Thyroid gland (tissue), 4 donors: ENCODE results near the gene GPR45. TPM values are rescaled to one million over a fixed set of nuclear protein-coding genes. Genes with fewer than 3 reads are reported as not detected.

Experiments used
- DNase-seq, 2 donors: peaks; one replicate each; pipeline ENCODE4 v3.0.0-alpha.2; 2019
- H3K27ac ChIP-seq, 3 donors: fragments of 200-600 bp; sonication (generic); 1 replicate in 2 of 3; 2 replicates in 1 of 3; pipeline ENCODE4 v1.5.1; 2016 to 2019; ENCODE audit warnings: mild to moderate bottlenecking in 1 of 3, moderate library complexity in 1 of 3
- H3K27me3 ChIP-seq: fragments of 200-600 bp; sonication (generic); one replicate; pipeline ENCODE4 v1.5.1; 2019
- H3K36me3 ChIP-seq, 2 donors: fragments of 200-600 bp; sonication (generic); one replicate each; pipeline ENCODE4 v1.5.1; 2016 to 2019
- H3K4me1 ChIP-seq, 2 donors: fragments of 200-600 bp; sonication (generic); one replicate each; pipeline ENCODE4 v1.5.1; 2017 to 2019
- H3K4me3 ChIP-seq, 3 donors: fragments of 200-600 bp; sonication (generic); replicated peaks in 1 of 3; 1 replicate in 2 of 3; 2 replicates in 1 of 3; pipeline ENCODE4 v1.5.1; 2016; ENCODE audit warnings: mild to moderate bottlenecking in 1 of 3
- H3K9me3 ChIP-seq: fragments of 200-600 bp; sonication (generic); one replicate; pipeline ENCODE4 v1.5.1; 2017
- CTCF ChIP-seq, 6 experiments: fragments of 200-600 bp in 3 of 6; fragments of 450-650 bp in 3 of 6; sonication (generic) in 3 of 6; IDR thresholded peaks; one replicate each; pipeline ENCODE4 v1.5.1; 2016 to 2019; ENCODE audit warnings: antibody characterized with exemption in 6 of 6, mild to moderate bottlenecking in 2 of 6, inconsistent platforms in 1 of 6, moderate library complexity in 1 of 6
- POLR2A ChIP-seq, 2 donors: fragments of 450-650 bp; IDR thresholded peaks; one replicate each; pipeline ENCODE4 v1.6.1; 2017; ENCODE audit warnings: antibody characterized with exemption in 2 of 2, mild to moderate bottlenecking in 2 of 2, moderate library complexity in 1 of 2
- WGBS, 2 donors: methylation state at CpG; one replicate each; pipeline ENCODE4 v1.1.5; 2017; 5-methylcytosine and 5-hydroxymethylcytosine counted together
- intact Hi-C: fragments of 100-400 bp; cut with DNase I; formaldehyde crosslinking; loops from one replicate; pipeline ENCODE4 v1.15.1; 2023
- total RNA-seq, 4 donors: library from RNA; depleted of rRNA; stranded (reverse); fragments of >200 nt; gene quantifications; one replicate each; pipeline ENCODE4 v1.2.3, GENCODE V29; 2016

GPR45 gene
- total RNA-seq, 4 donors from 2014 or later: not detected

- Histone ChIP-seq H3K4me3 (no peak overlapping the region), H3K27me3 (no peaks in the 10 kb centered on the region), H3K36me3 (no peaks in the 10 kb centered on the region), H3K4me1 (peaks cover 0 to 4% of the 10 kb centered on the region in 2 donors), H3K27ac (no peak overlapping the region), H3K9me3 (no peaks in the 10 kb centered on the region)
- TF ChIP-seq POLR2A (IDR thresholded peaks at IDR 0.05) (no peak), CTCF (IDR thresholded peaks at IDR 0.05) (no peak)
- WGBS, 2 donors: 86 to 88% methylated on average over 5 of the region's 5 CpGs
- DNase-seq: no peak
- intact Hi-C loops: no loop called here
Observed at GRCh38 chr2:105254531-105255210, 13.1 kb downstream of the GPR45 start.

GRCh38 chr2:105255979-105256378, 14.4 kb downstream of the GPR45 start:
- TF ChIP-seq POLR2A (IDR thresholded peaks at IDR 0.05) (no peak), CTCF (IDR thresholded peaks at IDR 0.05) (no peak)
- Histone ChIP-seq H3K27ac (no peak overlapping the region), H3K4me3 (no peak overlapping the region), H3K36me3 (no peaks in the 10 kb centered on the region), H3K9me3 (no peaks in the 10 kb centered on the region), H3K4me1 (peaks cover 0 to 4% of the 10 kb centered on the region in 2 donors), H3K27me3 (no peaks in the 10 kb centered on the region)
- 87 to 98% methylated on average over 2 of the region's 2 CpGs for WGBS, 2 donors
- intact Hi-C loops: no loop called here
- DNase-seq: no peak

GRCh38 chr2:105256431-105257047, 15.0 kb downstream of the GPR45 start:
- 79 to 88% methylated on average over 11 of the region's 11 CpGs for WGBS, 2 donors
- Histone ChIP-seq H3K4me3 (no peak overlapping the region), H3K27me3 (no peaks in the 10 kb centered on the region), H3K4me1 (peaks cover 0 to 4% of the 10 kb centered on the region in 2 donors), H3K27ac (no peak overlapping the region), H3K36me3 (no peaks in the 10 kb centered on the region), H3K9me3 (no peaks in the 10 kb centered on the region)
- TF ChIP-seq CTCF (IDR thresholded peaks at IDR 0.05) (no peak), POLR2A (IDR thresholded peaks at IDR 0.05) (no peak)
- DNase-seq: no peak
- intact Hi-C loops: no loop called here

GRCh38 chr2:105257981-105258380, 16.4 kb downstream of the GPR45 start:
- Histone ChIP-seq H3K9me3 (no peaks in the 10 kb centered on the region), H3K27ac (no peak overlapping the region), H3K4me1 (no peaks in the 10 kb centered on the region), H3K27me3 (no peaks in the 10 kb centered on the region), H3K4me3 (no peak overlapping the region), H3K36me3 (no peaks in the 10 kb centered on the region)
- intact Hi-C loops: no loop called here
- no peak for DNase-seq
- WGBS, 2 donors: 77 to 81% methylated on average over 3 of the region's 3 CpGs
- TF ChIP-seq CTCF (IDR thresholded peaks at IDR 0.05) (no peak), POLR2A (IDR thresholded peaks at IDR 0.05) (no peak)

- DNase-seq: no peak
- TF ChIP-seq POLR2A (IDR thresholded peaks at IDR 0.05) (no peak), CTCF (IDR thresholded peaks at IDR 0.05) (no peak)
- no peaks in the 10 kb centered on the region for H3K36me3 ChIP-seq
- intact Hi-C loops: no loop called here
- no peaks in the 10 kb centered on the region for H3K4me1 ChIP-seq
- 83 to 87% methylated on average over 10 of the region's 10 CpGs for WGBS, 2 donors
- no peaks in the 10 kb centered on the region for H3K9me3 ChIP-seq
- H3K27me3 ChIP-seq: no peaks in the 10 kb centered on the region
- H3K27ac ChIP-seq: no peak overlapping the region
- no peak overlapping the region for H3K4me3 ChIP-seq
Observed at GRCh38 chr2:105258835-105259350, 17.4 kb downstream of the GPR45 start.
